ENCODE data around the gene DNAH2.

DNA sequence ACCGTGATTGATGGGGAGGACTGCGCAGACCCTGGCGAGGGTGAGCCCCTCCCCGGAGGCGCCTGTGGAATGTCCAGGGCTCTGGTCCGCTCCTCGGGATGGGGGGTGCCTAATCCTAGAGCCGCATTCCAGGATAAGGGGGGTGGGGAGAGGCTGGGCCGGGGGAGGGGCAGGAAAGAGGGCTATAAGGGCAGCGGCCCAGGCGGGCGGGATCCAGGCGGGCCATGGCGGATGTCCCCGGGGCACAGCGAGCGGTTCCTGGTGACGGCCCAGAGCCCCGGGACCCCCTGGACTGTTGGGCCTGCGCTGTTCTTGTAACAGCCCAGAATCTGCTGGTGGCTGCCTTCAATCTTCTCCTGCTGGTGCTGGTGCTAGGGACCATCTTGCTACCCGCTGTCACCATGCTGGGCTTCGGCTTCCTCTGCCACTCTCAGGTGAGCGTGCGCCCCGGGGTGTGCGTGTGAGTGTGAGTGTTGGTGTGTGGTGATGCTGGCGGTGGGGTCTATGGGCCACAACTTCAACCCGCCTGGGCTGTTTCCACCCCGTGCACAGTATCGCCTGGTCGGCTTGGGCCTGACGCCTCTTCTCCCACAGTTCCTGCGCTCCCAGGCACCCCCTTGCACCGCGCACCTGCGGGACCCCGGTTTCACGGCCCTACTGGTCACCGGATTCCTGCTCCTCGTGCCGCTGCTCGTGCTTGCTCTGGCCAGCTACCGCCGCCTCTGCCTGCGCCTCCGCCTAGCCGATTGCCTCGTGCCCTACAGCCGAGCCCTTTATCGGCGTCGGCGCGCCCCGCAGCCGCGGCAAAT, 137.5 kb downstream of the DNAH2 start, which contains the start of gene TMEM88:
- TF ChIP-seq, protein P1, sequence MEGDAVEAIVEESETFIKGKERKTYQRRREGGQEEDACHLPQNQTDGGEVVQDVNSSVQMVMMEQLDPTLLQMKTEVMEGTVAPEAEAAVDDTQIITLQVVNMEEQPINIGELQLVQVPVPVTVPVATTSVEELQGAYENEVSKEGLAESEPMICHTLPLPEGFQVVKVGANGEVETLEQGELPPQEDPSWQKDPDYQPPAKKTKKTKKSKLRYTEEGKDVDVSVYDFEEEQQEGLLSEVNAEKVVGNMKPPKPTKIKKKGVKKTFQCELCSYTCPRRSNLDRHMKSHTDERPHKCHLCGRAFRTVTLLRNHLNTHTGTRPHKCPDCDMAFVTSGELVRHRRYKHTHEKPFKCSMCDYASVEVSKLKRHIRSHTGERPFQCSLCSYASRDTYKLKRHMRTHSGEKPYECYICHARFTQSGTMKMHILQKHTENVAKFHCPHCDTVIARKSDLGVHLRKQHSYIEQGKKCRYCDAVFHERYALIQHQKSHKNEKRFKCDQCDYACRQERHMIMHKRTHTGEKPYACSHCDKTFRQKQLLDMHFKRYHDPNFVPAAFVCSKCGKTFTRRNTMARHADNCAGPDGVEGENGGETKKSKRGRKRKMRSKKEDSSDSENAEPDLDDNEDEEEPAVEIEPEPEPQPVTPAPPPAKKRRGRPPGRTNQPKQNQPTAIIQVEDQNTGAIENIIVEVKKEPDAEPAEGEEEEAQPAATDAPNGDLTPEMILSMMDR (conservative IDR thresholded peaks at IDR 0.05; ENCODE audit: low read length) = no peak
- no peak for TF ChIP-seq EZH2phosphoT487 (IDR thresholded peaks at IDR 0.05; ENCODE audit: borderline replicate concordance)
